ENCODE results near the gene RNF144A.

GRCh38 chr2:7083580-7084509, 166.6 kb downstream of the RNF144A start:
- TF ChIP-seq YY1 (IDR thresholded peaks at IDR 0.05; ENCODE audit: insufficient read depth, insufficient read length) (no peak), ZNF274 (IDR thresholded peaks at IDR 0.05; ENCODE audit: low read depth, low read length) (no peak), SUZ12 (IDR thresholded peaks at IDR 0.05; ENCODE audit: extremely low read depth, insufficient read depth, insufficient read length) (no peak)

All from NT2/D1 (cell line).